Neuronal stem cell (in vitro differentiated cells): ENCODE results near the gene RASSF8.

ENCODE experiments used
- DNase-seq: peaks from one replicate; pipeline ENCODE4 v3.0.0-alpha.2; 2013; ENCODE audit warnings: low spot score
- H2AFZ ChIP-seq: one replicate; pipeline ENCODE4 v1.6.1; 2013; ENCODE audit warnings: mild to moderate bottlenecking, low read length, inconsistent platforms
- H2AK5ac ChIP-seq: 2 replicates; pipeline ENCODE4 v1.6.1; 2013; ENCODE audit warnings: low read depth, mild to moderate bottlenecking, inconsistent platforms, low read length, moderate library complexity, mixed read lengths
- H2BK120ac ChIP-seq: 2 replicates; pipeline ENCODE4 v1.6.1; 2013; ENCODE audit warnings: low read depth, mild to moderate bottlenecking, inconsistent platforms, low read length, moderate library complexity, mixed read lengths
- H2BK12ac ChIP-seq: one replicate; pipeline ENCODE4 v1.6.1; 2013; ENCODE audit warnings: low read length, inconsistent platforms
- H2BK15ac ChIP-seq: 2 replicates; pipeline ENCODE4 v1.6.1; 2013; ENCODE audit warnings: mild to moderate bottlenecking, low read length, inconsistent platforms, mixed read lengths
- H2BK5ac ChIP-seq: one replicate; pipeline ENCODE4 v1.6.1; 2013; ENCODE audit warnings: inconsistent platforms, mild to moderate bottlenecking, low read length, moderate library complexity
- H3K14ac ChIP-seq: one replicate; pipeline ENCODE4 v1.6.1; 2013; ENCODE audit warnings: low read length, inconsistent platforms
- H3K18ac ChIP-seq: 2 replicates; pipeline ENCODE4 v1.6.1; 2013; ENCODE audit warnings: low read length, inconsistent platforms
- H3K23ac ChIP-seq: 2 replicates; pipeline ENCODE4 v1.6.1; 2013; ENCODE audit warnings: low read depth, mild to moderate bottlenecking, mixed read lengths, low read length, inconsistent platforms; ENCODE audit not compliant: poor library complexity
- H3K27ac ChIP-seq: replicated peaks from 3 replicates; pipeline ENCODE4 v1.5.1; 2013; ENCODE audit warnings: low read length, inconsistent platforms
- H3K27me3 ChIP-seq, 3 experiments: 2 replicates each; pipeline ENCODE4 v1.6.1; 2013; ENCODE audit warnings: low read length in 3 of 3, mild to moderate bottlenecking in 2 of 3, inconsistent platforms in 1 of 3, low read depth in 1 of 3, mixed read lengths in 1 of 3, moderate library complexity in 1 of 3; ENCODE audit not compliant: control insufficient read depth in 3 of 3, insufficient read depth in 3 of 3
- H3K36me3 ChIP-seq, 2 donors: replicated peaks in 1 of 2; 2 replicates each; pipeline ENCODE4 v1.6.1; 2013; ENCODE audit warnings: low read length in 2 of 2; ENCODE audit not compliant: control insufficient read depth in 2 of 2, insufficient read depth in 2 of 2
- H3K4ac ChIP-seq: 2 replicates; pipeline ENCODE4 v1.6.1; 2013; ENCODE audit warnings: inconsistent platforms, mild to moderate bottlenecking, low read length, moderate library complexity
- H3K4me1 ChIP-seq, 2 donors: 1 replicate in 1 of 2; 2 replicates in 1 of 2; pipeline ENCODE4 v1.6.1; 2013; ENCODE audit warnings: low read length in 2 of 2, low read depth in 1 of 2; ENCODE audit not compliant: control insufficient read depth in 2 of 2, insufficient read depth in 1 of 2
- H3K4me2 ChIP-seq: one replicate; pipeline ENCODE4 v1.6.1; 2013; ENCODE audit warnings: mild to moderate bottlenecking, low read length, inconsistent platforms; ENCODE audit not compliant: insufficient read depth, poor library complexity, severe bottlenecking
- H3K4me3 ChIP-seq, 2 donors: 2 replicates each; pipeline ENCODE4 v1.5.1; 2013; ENCODE audit warnings: low read length in 2 of 2, mild to moderate bottlenecking in 2 of 2, inconsistent platforms in 1 of 2, moderate library complexity in 1 of 2
- H3K79me1 ChIP-seq: one replicate; pipeline ENCODE4 v1.6.1; 2013; ENCODE audit warnings: low read depth, mild to moderate bottlenecking, inconsistent platforms, low read length, moderate library complexity
- H3K9ac ChIP-seq: one replicate; pipeline ENCODE4 v1.6.1; 2013; ENCODE audit warnings: mild to moderate bottlenecking, low read depth, low read length, inconsistent platforms; ENCODE audit not compliant: poor library complexity
- H3K9me3 ChIP-seq, 2 donors: replicated peaks in 1 of 2; 2 replicates each; pipeline versions ENCODE3 to v1.6.1; 2013; ENCODE audit warnings: low read length in 2 of 2, mild to moderate bottlenecking in 2 of 2, inconsistent platforms in 1 of 2, low read depth in 1 of 2, mixed read lengths in 1 of 2, moderate library complexity in 1 of 2; ENCODE audit not compliant: control insufficient read depth in 2 of 2, insufficient read depth in 1 of 2
- H4K8ac ChIP-seq: one replicate; pipeline ENCODE4 v1.6.1; 2013; ENCODE audit warnings: low read depth, mild to moderate bottlenecking, inconsistent platforms, low read length, moderate library complexity
- H4K91ac ChIP-seq: one replicate; pipeline ENCODE4 v1.6.1; 2013; ENCODE audit warnings: low read length, low read depth, mild to moderate bottlenecking, inconsistent platforms; ENCODE audit not compliant: poor library complexity
- WGBS, 2 donors: extraction: QIAGEN DNeasy Blood & Tissue Kit; methylation state at CpG; one replicate each; pipeline ENCODE4 v1.1.7; 2013; ENCODE audit warnings: missing lambda C conversion rate in 2 of 2, mixed read lengths in 1 of 2; ENCODE audit not compliant: insufficient read length in 2 of 2, insufficient replicate concordance in 1 of 2; ENCODE audit errors: extremely low coverage in 2 of 2; 5-methylcytosine and 5-hydroxymethylcytosine counted together

The RASSF8 gene

GRCh38 chr12:26031827-26032226 lies 73.3 kb downstream of the RASSF8 start:
- no peak overlapping the region for H3K14ac ChIP-seq
- no peak overlapping the region for H4K8ac ChIP-seq
- no peaks in the 10 kb centered on the region for H3K36me3 ChIP-seq
- H3K4me1 ChIP-seq = peaks cover 0 to 7% of the 10 kb centered on the region in 2 donors
- H2BK5ac ChIP-seq = no peak overlapping the region
- no peak overlapping the region for H2AK5ac ChIP-seq
- H3K9me3 ChIP-seq = no peaks in the 10 kb centered on the region
- H2AFZ ChIP-seq = no peak overlapping the region
- no peak overlapping the region for H3K9ac ChIP-seq
- H3K27ac ChIP-seq = no peak overlapping the region
- H4K91ac ChIP-seq = no peak overlapping the region
- DNase-seq = no peak
- H3K18ac ChIP-seq = no peak overlapping the region
- no peak overlapping the region for H2BK12ac ChIP-seq
- no peak overlapping the region for H2BK120ac ChIP-seq
- H3K27me3 ChIP-seq = no peaks in the 10 kb centered on the region
- no peak overlapping the region for H3K23ac ChIP-seq
- H3K4me2 ChIP-seq = no peak overlapping the region
- H3K4me3 ChIP-seq = no peak overlapping the region
- peaks cover 2% of the 10 kb centered on the region for H3K79me1 ChIP-seq
- no peak overlapping the region for H3K4ac ChIP-seq
- no peak overlapping the region for H2BK15ac ChIP-seq

GRCh38 chr12:26032290-26032689 lies 73.8 kb downstream of the RASSF8 start:
- Histone ChIP-seq H3K9ac (no peak overlapping the region), H3K4me1 (peaks cover 0 to 7% of the 10 kb centered on the region in 2 donors), H3K27ac (no peak overlapping the region), H3K36me3 (no peaks in the 10 kb centered on the region), H3K27me3 (no peaks in the 10 kb centered on the region), H3K18ac (no peak overlapping the region), H3K4me2 (no peak overlapping the region), H3K4me3 (no peak overlapping the region), H3K4ac (no peak overlapping the region), H3K79me1 (peaks cover 2% of the 10 kb centered on the region), H2BK12ac (no peak overlapping the region), H2BK15ac (no peak overlapping the region), H3K9me3 (no peaks in the 10 kb centered on the region), H4K91ac (no peak overlapping the region), H2BK120ac (no peak overlapping the region), H2AK5ac (no peak overlapping the region), H3K23ac (no peak overlapping the region), H2BK5ac (no peak overlapping the region), H2AFZ (no peak overlapping the region), H4K8ac (no peak overlapping the region), H3K14ac (no peak overlapping the region)
- WGBS, 2 donors = no CpG with 5 or more reads among the region's 1 CpG
- no peak for DNase-seq

DNA sequence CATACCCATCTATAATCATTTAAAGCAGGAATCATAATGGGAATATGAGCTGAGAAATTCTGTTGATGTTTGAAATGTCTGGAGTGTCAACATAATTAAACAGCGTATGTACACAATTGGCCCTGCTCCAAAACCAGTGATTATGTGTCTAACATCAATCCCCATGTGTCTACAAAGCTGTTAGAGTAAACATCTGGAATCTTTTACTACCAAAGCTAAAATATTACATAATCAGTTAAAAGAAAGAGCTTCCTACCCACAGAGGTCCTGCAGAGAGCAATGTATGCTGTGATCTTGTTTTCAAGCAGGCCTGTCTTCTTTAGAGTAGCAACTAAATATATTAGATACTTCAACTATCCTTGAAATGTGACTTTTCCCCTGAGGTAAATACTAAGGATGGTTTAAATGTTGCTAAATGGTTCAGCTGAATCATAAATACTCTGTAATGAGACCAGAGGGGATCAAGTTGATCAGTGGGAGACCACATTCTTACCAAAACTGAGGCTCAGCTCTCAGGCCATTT lies 74.3 kb downstream of the RASSF8 start:
- Histone ChIP-seq H4K8ac (no peak overlapping the region), H2BK15ac (no peak overlapping the region), H3K14ac (no peak overlapping the region), H2BK12ac (no peak overlapping the region), H3K9me3 (no peaks in the 10 kb centered on the region), H2AK5ac (no peak overlapping the region), H2AFZ (no peak overlapping the region), H3K23ac (no peak overlapping the region), H2BK120ac (no peak overlapping the region), H3K4ac (no peak overlapping the region), H3K36me3 (no peaks in the 10 kb centered on the region), H3K4me2 (no peak overlapping the region), H2BK5ac (no peak overlapping the region), H3K27me3 (no peaks in the 10 kb centered on the region), H3K9ac (no peak overlapping the region), H3K18ac (no peak overlapping the region), H3K4me1 (peaks cover 0 to 7% of the 10 kb centered on the region in 2 donors), H4K91ac (no peak overlapping the region), H3K79me1 (peaks cover 2% of the 10 kb centered on the region), H3K27ac (no peak overlapping the region), H3K4me3 (no peak overlapping the region)
- WGBS, 2 donors = no CpG with 5 or more reads among the region's 1 CpG
- DNase-seq = no peak

DNA sequence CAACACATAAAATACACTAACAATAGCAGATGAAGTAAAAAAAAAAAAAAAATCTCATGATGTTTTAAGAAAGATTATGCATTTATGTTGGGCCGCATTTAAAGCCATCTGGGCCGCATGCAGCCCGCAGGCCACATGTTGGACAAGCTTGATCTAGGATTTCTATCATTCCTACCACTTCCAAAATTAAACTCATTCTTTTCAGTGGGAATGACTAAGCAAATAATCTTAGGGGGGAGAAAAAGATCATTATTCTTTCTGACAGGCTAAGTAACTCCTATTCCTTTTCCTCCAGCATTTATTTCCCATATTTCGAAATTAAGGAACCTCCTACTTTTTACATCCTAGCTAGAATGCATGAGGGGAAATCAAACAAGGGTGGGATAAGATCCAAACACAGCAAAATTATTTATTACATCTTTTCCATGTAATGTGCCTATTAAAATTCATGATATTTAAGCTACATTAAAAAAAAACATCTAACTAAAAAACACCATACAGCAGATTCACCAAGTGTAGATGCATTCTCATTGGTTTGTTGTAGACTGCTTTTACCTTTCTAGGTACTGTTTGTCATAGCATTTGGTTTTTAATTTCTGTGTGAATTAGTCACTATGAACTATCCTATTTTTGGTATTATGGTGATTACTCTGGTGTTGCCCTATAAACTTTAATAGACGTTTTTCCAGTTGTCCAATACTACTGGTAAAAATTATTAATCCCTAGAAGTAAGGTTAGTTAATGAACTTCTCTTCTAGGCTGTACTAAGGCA lies 76.1 kb downstream of the RASSF8 start:
- no peak overlapping the region for H2AK5ac ChIP-seq
- H3K4ac ChIP-seq = no peak overlapping the region
- WGBS, 2 donors = no CpG with 5 or more reads among the region's 5 CpGs
- H3K14ac ChIP-seq = no peak overlapping the region
- peaks cover 2% of the 10 kb centered on the region for H3K79me1 ChIP-seq
- H3K9me3 ChIP-seq = no peaks in the 10 kb centered on the region
- H4K91ac ChIP-seq = no peak overlapping the region
- H2AFZ ChIP-seq = no peak overlapping the region
- H2BK5ac ChIP-seq = no peak overlapping the region
- no peak overlapping the region for H3K4me3 ChIP-seq
- H3K18ac ChIP-seq = no peak overlapping the region
- no peaks in the 10 kb centered on the region for H3K36me3 ChIP-seq
- H2BK15ac ChIP-seq = no peak overlapping the region
- H3K23ac ChIP-seq = no peak overlapping the region
- no peaks in the 10 kb centered on the region for H3K27me3 ChIP-seq
- no peak overlapping the region for H4K8ac ChIP-seq
- no peak overlapping the region for H2BK120ac ChIP-seq
- H3K4me1 ChIP-seq = peaks cover 0 to 8% of the 10 kb centered on the region in 2 donors
- no peak overlapping the region for H3K9ac ChIP-seq
- DNase-seq = no peak
- no peak overlapping the region for H3K27ac ChIP-seq
- H3K4me2 ChIP-seq = no peak overlapping the region
- no peak overlapping the region for H2BK12ac ChIP-seq
